ENCODE measurements around the gene ATP10B. TPM values are rescaled to one million over a fixed set of nuclear protein-coding genes. Genes with fewer than 3 reads are reported as not detected.

Gene ATP10B
- polyA plus RNA-seq, 1 donor from 2014 or later = 1.9 TPM

DNA sequence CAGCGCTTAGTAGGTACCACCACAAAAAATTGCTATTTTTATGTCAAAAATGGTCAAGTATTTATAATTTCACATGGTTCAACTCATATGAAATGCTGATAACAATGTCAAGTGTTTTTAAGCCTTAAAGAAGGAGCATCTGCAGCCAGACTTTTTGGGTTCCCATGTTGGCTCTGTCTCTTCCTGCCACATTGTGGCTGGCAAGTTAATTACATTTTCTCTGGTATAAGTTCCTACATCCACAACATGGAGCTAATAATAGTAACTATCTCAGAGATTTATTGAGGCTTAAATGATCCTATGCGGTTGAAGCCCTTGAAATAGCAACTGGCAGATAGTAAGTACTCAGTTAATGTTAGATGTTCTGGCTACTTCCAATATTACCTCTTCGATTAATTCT is 5.4 kb downstream of the ATP10B start:
- H3K9me3 ChIP-seq (ENCODE audit: low read length) = no peaks in the 10 kb centered on the region
- H3K27me3 ChIP-seq (ENCODE audit: insufficient read depth, low read depth, low read length) = no peaks in the 10 kb centered on the region
- H3F3A ChIP-seq (ENCODE audit: insufficient read depth, low read length, poor library complexity, severe bottlenecking) = peaks cover 5% of the 10 kb centered on the region
- no peaks in the 10 kb centered on the region for H3K36me3 ChIP-seq (ENCODE audit: insufficient read depth, low read length)
- no peak overlapping the region for H3K4me2 ChIP-seq (ENCODE audit: low read length)
- H3K79me2 ChIP-seq (replicated peaks; ENCODE audit: insufficient read depth, low read length) = no peaks in the 10 kb centered on the region
- H3K4me3 ChIP-seq (ENCODE audit: low read length) = peak overlapping the region; percentile 12
- H2AFZ ChIP-seq (ENCODE audit: low read depth, low read length) = no peak overlapping the region
- peak overlapping the region; percentile 42 for H3K9ac ChIP-seq (ENCODE audit: low read length)
- TF ChIP-seq MXI1 (conservative IDR thresholded peaks at IDR 0.05; ENCODE audit: poor library complexity, severe bottlenecking) = no peak
- TF ChIP-seq SMC3 (conservative IDR thresholded peaks at IDR 0.05; ENCODE audit: poor library complexity) = peak; percentile 36
- TF ChIP-seq, protein P1, sequence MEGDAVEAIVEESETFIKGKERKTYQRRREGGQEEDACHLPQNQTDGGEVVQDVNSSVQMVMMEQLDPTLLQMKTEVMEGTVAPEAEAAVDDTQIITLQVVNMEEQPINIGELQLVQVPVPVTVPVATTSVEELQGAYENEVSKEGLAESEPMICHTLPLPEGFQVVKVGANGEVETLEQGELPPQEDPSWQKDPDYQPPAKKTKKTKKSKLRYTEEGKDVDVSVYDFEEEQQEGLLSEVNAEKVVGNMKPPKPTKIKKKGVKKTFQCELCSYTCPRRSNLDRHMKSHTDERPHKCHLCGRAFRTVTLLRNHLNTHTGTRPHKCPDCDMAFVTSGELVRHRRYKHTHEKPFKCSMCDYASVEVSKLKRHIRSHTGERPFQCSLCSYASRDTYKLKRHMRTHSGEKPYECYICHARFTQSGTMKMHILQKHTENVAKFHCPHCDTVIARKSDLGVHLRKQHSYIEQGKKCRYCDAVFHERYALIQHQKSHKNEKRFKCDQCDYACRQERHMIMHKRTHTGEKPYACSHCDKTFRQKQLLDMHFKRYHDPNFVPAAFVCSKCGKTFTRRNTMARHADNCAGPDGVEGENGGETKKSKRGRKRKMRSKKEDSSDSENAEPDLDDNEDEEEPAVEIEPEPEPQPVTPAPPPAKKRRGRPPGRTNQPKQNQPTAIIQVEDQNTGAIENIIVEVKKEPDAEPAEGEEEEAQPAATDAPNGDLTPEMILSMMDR (IDR thresholded peaks at IDR 0.05; ENCODE audit: poor library complexity, severe bottlenecking) = no peak
- TF ChIP-seq RAD21 (conservative IDR thresholded peaks at IDR 0.05) = peak; percentile 43
- H3K27ac ChIP-seq (ENCODE audit: low read length) = peak overlapping the region; percentile 79
- no peaks in the 10 kb centered on the region for H4K20me1 ChIP-seq (ENCODE audit: insufficient read depth)
- H3K9me2 ChIP-seq (ENCODE audit: insufficient read depth, low read length) = no peaks in the 10 kb centered on the region

DNA sequence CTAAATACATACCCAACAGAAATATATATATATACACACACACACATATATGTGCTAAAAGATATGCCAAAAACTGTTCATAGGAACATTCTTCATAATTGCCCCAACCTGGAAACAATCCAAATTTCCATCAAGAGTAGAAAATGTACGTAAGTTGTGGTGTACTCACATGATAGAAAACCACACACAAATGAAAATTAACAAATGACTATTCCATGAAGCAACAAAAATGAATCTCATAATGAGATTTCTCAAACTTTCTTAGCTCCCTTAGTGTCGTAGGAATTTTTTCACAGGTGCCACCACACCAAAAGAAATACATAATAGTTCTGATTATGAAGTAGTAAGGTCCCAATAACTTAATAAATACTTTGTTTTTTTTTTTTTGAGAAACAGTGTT is 7.8 kb downstream of the ATP10B start:
- Histone ChIP-seq H3K9me3 (ENCODE audit: low read length) (no peaks in the 10 kb centered on the region), H3K79me2 (replicated peaks; ENCODE audit: insufficient read depth, low read length) (no peaks in the 10 kb centered on the region), H3K9ac (ENCODE audit: low read length) (no peak overlapping the region), H3K9me2 (ENCODE audit: insufficient read depth, low read length) (no peaks in the 10 kb centered on the region), H3K27me3 (ENCODE audit: insufficient read depth, low read depth, low read length) (no peaks in the 10 kb centered on the region), H3F3A (ENCODE audit: insufficient read depth, low read length, poor library complexity, severe bottlenecking) (peaks cover 5% of the 10 kb centered on the region), H2AFZ (ENCODE audit: low read depth, low read length) (no peak overlapping the region), H3K27ac (ENCODE audit: low read length) (no peak overlapping the region), H4K20me1 (ENCODE audit: insufficient read depth) (no peaks in the 10 kb centered on the region), H3K4me2 (ENCODE audit: low read length) (no peak overlapping the region), H3K36me3 (ENCODE audit: insufficient read depth, low read length) (no peaks in the 10 kb centered on the region), H3K4me3 (ENCODE audit: low read length) (no peak overlapping the region)
- TF ChIP-seq POLR2AphosphoS5 (IDR thresholded peaks at IDR 0.05) (no peak), RAD21 (conservative IDR thresholded peaks at IDR 0.05) (no peak), SMC3 (conservative IDR thresholded peaks at IDR 0.05; ENCODE audit: poor library complexity) (no peak), EP300 (conservative IDR thresholded peaks at IDR 0.05; ENCODE audit: poor library complexity, severe bottlenecking) (no peak), EZH2 (IDR thresholded peaks at IDR 0.05; ENCODE audit: borderline replicate concordance, insufficient read depth, low read length, poor library complexity, severe bottlenecking) (no peak), TAF1 (IDR thresholded peaks at IDR 0.05; ENCODE audit: low read depth) (no peak), MXI1 (conservative IDR thresholded peaks at IDR 0.05; ENCODE audit: poor library complexity, severe bottlenecking) (no peak)
- TF ChIP-seq, protein P2, sequence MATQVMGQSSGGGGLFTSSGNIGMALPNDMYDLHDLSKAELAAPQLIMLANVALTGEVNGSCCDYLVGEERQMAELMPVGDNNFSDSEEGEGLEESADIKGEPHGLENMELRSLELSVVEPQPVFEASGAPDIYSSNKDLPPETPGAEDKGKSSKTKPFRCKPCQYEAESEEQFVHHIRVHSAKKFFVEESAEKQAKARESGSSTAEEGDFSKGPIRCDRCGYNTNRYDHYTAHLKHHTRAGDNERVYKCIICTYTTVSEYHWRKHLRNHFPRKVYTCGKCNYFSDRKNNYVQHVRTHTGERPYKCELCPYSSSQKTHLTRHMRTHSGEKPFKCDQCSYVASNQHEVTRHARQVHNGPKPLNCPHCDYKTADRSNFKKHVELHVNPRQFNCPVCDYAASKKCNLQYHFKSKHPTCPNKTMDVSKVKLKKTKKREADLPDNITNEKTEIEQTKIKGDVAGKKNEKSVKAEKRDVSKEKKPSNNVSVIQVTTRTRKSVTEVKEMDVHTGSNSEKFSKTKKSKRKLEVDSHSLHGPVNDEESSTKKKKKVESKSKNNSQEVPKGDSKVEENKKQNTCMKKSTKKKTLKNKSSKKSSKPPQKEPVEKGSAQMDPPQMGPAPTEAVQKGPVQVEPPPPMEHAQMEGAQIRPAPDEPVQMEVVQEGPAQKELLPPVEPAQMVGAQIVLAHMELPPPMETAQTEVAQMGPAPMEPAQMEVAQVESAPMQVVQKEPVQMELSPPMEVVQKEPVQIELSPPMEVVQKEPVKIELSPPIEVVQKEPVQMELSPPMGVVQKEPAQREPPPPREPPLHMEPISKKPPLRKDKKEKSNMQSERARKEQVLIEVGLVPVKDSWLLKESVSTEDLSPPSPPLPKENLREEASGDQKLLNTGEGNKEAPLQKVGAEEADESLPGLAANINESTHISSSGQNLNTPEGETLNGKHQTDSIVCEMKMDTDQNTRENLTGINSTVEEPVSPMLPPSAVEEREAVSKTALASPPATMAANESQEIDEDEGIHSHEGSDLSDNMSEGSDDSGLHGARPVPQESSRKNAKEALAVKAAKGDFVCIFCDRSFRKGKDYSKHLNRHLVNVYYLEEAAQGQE (IDR thresholded peaks at IDR 0.05; ENCODE audit: borderline replicate concordance) = no peak
- TF ChIP-seq, protein P1 (IDR thresholded peaks at IDR 0.05; ENCODE audit: poor library complexity, severe bottlenecking) = no peak

All from neural cell (in vitro differentiated cells).